ENCODE results near the gene ZNF138. TPM values are rescaled to one million over a fixed set of nuclear protein-coding genes. Genes with fewer than 3 reads are reported as not detected.

The ZNF138 gene
- total RNA-seq, 4 donors from 2014 or later: 4.8 to 28.1 (median 7.3) TPM

GRCh38 chr7:64863969-64864368, 69.7 kb downstream of the ZNF138 start:
- H3K27ac ChIP-seq: no peak overlapping the region
- no peaks in the 10 kb centered on the region for H3K36me3 ChIP-seq
- H3K4me1 ChIP-seq: no peaks in the 10 kb centered on the region
- no peaks in the 10 kb centered on the region for H3K27me3 ChIP-seq
- no peak for DNase-seq
- peaks cover 0 to 3% (median 0%) of the 10 kb centered on the region in 4 donors for H3K9me3 ChIP-seq
- H3K4me3 ChIP-seq: no peak overlapping the region
- TF ChIP-seq CTCF (IDR thresholded peaks at IDR 0.05) (no peak), POLR2A (IDR thresholded peaks at IDR 0.05) (no peak)

DNA sequence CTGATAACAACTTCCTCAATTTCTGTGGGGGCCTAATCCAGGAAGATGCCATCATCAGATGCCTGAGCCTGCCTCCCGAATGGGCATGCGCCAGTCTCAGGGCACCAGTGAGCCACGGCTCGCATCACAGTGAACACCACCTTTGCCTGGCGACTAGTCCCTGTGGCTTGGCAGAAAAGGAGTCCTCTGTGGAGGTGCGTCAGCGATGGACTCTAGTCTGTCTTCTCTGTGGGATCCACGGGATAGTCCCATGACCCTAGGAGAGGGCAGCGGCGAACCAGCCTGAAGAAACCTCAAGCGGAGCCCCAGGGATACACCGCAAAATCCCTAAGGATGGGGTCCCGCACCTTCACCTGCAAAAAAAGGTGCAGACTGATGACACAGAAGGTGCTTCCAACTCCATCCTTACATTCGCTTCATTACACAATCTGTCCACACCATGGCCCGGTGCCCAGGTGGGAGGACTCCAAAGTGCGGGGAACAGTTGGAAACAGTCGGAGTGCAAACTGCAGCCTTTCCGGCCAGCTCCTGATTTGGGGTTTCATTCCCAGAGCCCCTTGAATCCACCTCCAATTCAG, 73.7 kb downstream of the ZNF138 start:
- TF ChIP-seq POLR2A (IDR thresholded peaks at IDR 0.05): no peak
- TF ChIP-seq CTCF (IDR thresholded peaks at IDR 0.05): no peak
- H3K4me1 ChIP-seq: no peaks in the 10 kb centered on the region
- H3K36me3 ChIP-seq: no peaks in the 10 kb centered on the region
- H3K27me3 ChIP-seq: no peaks in the 10 kb centered on the region
- DNase-seq: peak in 1 of 3 donors; percentile 23
- H3K4me3 ChIP-seq: no peak overlapping the region
- H3K9me3 ChIP-seq: peaks cover 0 to 3% (median 0%) of the 10 kb centered on the region in 4 donors
- H3K27ac ChIP-seq: no peak overlapping the region

DNA sequence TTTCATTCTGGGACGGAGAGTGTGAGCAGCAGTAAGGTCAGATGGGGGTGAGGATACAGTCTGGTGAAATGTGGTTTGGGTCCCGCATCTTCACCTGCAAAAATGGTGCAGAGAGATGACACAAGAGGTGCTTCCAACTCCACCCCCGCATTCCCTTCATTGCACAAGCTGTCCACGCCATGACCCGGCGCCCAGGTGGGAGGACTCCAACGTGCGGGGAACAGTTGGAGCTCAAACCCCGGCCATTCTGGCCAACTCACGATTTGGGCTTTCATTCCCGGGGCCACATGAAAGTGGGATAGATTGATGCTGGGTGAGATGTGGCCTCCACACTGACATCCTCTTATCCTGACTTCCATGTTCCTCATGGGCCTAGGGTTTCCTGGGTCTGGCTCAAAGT, 74.3 kb downstream of the ZNF138 start:
- H3K4me1 ChIP-seq: no peaks in the 10 kb centered on the region
- peaks cover 0 to 3% (median 0%) of the 10 kb centered on the region in 4 donors for H3K9me3 ChIP-seq
- H3K27ac ChIP-seq: no peak overlapping the region
- H3K27me3 ChIP-seq: no peaks in the 10 kb centered on the region
- peak in 1 of 3 donors; percentile 26 for DNase-seq
- no peak for TF ChIP-seq CTCF (IDR thresholded peaks at IDR 0.05)
- TF ChIP-seq POLR2A (IDR thresholded peaks at IDR 0.05): no peak
- no peaks in the 10 kb centered on the region for H3K36me3 ChIP-seq
- no peak overlapping the region for H3K4me3 ChIP-seq

DNA sequence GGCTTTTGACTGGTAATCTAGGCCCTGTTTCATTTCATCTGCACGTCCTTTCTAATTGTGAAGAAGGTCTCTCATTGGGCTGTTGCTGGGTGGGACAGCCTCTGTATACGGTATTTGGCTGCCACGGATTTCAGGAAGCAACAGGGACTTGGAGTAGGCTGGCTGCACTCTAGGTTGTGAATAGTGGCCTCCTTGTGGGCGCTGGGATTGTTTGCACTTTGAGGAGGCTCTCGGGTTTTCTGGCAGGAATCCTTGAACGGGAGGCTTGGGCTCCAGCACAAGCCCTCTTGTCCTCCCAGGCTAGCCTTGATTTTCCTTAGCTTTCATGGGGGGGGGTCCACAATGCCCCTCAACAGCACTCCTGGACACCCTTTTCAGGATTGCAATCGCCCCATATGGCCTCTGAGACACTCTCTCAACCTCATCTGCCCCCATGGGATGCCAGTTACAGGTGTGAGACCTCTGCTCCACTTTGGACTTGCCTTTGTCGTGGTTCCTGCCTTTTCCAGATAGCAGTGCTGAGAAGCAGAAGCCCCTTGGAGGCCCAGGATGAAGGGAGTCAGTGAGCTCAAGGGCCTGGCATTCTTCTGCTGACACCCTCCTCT, 75.0 kb downstream of the ZNF138 start:
- no peak overlapping the region for H3K4me3 ChIP-seq
- no peaks in the 10 kb centered on the region for H3K27me3 ChIP-seq
- no peaks in the 10 kb centered on the region for H3K9me3 ChIP-seq
- TF ChIP-seq CTCF (IDR thresholded peaks at IDR 0.05): no peak
- TF ChIP-seq POLR2A (IDR thresholded peaks at IDR 0.05): no peak
- DNase-seq: peak in 1 of 3 donors; percentile 2
- no peaks in the 10 kb centered on the region for H3K4me1 ChIP-seq
- H3K27ac ChIP-seq: no peak overlapping the region
- no peaks in the 10 kb centered on the region for H3K36me3 ChIP-seq

DNA sequence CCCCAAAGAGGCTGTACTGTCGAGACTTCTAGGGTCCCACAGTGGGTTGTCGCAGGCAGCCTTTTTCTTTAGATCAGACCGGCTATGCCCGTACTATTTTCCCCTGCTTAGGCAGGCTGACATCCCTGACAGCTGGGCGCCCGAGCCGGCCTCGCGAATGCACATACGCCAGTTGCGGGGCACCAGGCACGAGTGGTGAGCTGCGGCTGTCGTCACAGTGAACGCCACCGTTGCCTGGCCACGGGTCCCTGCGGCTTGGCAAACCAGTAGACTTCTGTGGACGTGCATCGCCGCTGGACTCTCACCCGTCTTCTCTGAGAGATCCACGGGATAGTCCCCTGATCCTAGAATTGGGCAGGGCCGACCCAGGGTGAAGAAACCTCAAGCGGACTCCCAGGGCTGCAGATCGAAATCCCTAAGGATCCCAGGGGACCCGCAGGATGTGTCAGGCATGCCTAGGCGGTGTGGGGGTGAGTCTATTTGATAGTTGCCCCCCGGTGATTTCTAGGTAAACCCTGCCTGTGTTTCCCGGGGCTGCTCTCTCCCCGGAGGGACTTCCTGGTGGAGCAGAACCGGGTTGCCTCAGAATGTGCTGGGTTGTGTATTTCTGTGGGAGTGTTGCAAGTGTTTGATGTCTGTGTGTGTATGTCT, 75.8 kb downstream of the ZNF138 start:
- H3K27me3 ChIP-seq: no peaks in the 10 kb centered on the region
- no peaks in the 10 kb centered on the region for H3K9me3 ChIP-seq
- DNase-seq: peak in 1 of 3 donors; percentile 30
- TF ChIP-seq CTCF (IDR thresholded peaks at IDR 0.05) (no peak), POLR2A (IDR thresholded peaks at IDR 0.05) (no peak)
- no peaks in the 10 kb centered on the region for H3K36me3 ChIP-seq
- H3K27ac ChIP-seq: no peak overlapping the region
- H3K4me1 ChIP-seq: no peaks in the 10 kb centered on the region
- H3K4me3 ChIP-seq: no peak overlapping the region

All from Peyer's patch (tissue), 4 donors.